HG03103 (cell line): ENCODE results near the gene LARGE1.

ENCODE experiments used
- ATAC-seq: cut with Tn5 transposase; IDR thresholded peaks from one replicate; pipeline ENCODE4 v1.9.1; 2021; ENCODE audit warnings: low read depth; ENCODE audit not compliant: unreplicated experiment

LARGE1 gene

GRCh38 chr22:33300165-33300564 lies 620.1 kb downstream of the LARGE1 start:
- ATAC-seq: no peak

GRCh38 chr22:33299245-33299956 lies 620.9 kb downstream of the LARGE1 start:
- peak; percentile 66 for ATAC-seq

- no peak for ATAC-seq
These were observed 623.3 kb downstream of the LARGE1 start for GRCh38 chr22:33296941-33297340.

- no peak for ATAC-seq
These were observed 632.2 kb downstream of the LARGE1 start for GRCh38 chr22:33288078-33288477.

GRCh38 chr22:33275073-33275443 lies 645.2 kb downstream of the LARGE1 start:
- no peak for ATAC-seq

- ATAC-seq: no peak
These were observed 645.8 kb downstream of the LARGE1 start for GRCh38 chr22:33274214-33275072.

GRCh38 chr22:33272871-33273270 lies 647.4 kb downstream of the LARGE1 start:
- ATAC-seq: no peak

GRCh38 chr22:33272180-33272579 lies 648.1 kb downstream of the LARGE1 start:
- peak; percentile 12 for ATAC-seq

- ATAC-seq: peak; percentile 64
These were observed 648.7 kb downstream of the LARGE1 start for GRCh38 chr22:33271390-33272161.

GRCh38 chr22:33270596-33270995 lies 649.7 kb downstream of the LARGE1 start:
- ATAC-seq: no peak

- no peak for ATAC-seq
These were observed 658.6 kb downstream of the LARGE1 start for GRCh38 chr22:33261699-33262098.

- no peak for ATAC-seq
These were observed 659.8 kb downstream of the LARGE1 start for GRCh38 chr22:33260498-33260897.

GRCh38 chr22:33255791-33256190 lies 664.5 kb downstream of the LARGE1 start:
- ATAC-seq: no peak

- no peak for ATAC-seq
These were observed 671.3 kb downstream of the LARGE1 start for GRCh38 chr22:33248948-33249347.

GRCh38 chr22:33247758-33248157 lies 672.5 kb downstream of the LARGE1 start:
- no peak for ATAC-seq

GRCh38 chr22:33242078-33242477 lies 678.2 kb downstream of the LARGE1 start:
- ATAC-seq: no peak

GRCh38 chr22:33240888-33241475 lies 679.3 kb downstream of the LARGE1 start:
- ATAC-seq: no peak

- ATAC-seq: no peak
These were observed 688.2 kb downstream of the LARGE1 start for GRCh38 chr22:33232071-33232470.

GRCh38 chr22:33227791-33228190 lies 692.5 kb downstream of the LARGE1 start:
- ATAC-seq: no peak

- ATAC-seq: no peak
These were observed 695.4 kb downstream of the LARGE1 start for GRCh38 chr22:33224841-33225240.
